SK-N-SH (cell line): ENCODE data around the gene PPA1. TPM values are rescaled to one million over a fixed set of nuclear protein-coding genes. Genes with fewer than 3 reads are reported as not detected.

Source experiments
- CTCF ChIA-PET: fragments of 300-600, 350-600 bp; formaldehyde crosslinking; extraction: SDS; loops from one replicate; lab custom pipeline; 2021; lab: Yijun Ruan, JAX
- POLR2A ChIA-PET: fragments of 350-600 bp; sonication (Branson Sonifier 250); formaldehyde crosslinking; extraction: SDS; loops from one replicate; lab custom pipeline; 2020; ENCODE audit warnings: antibody characterized with exemption, inconsistent platforms; lab: Yijun Ruan, JAX
- DNase-seq: peaks from one replicate; pipeline ENCODE4 v3.0.0; 2012
- H2AFZ ChIP-seq: fragments of 200-600 bp; sonication (generic); 2 replicates; pipeline ENCODE4 v1.8.1; 2016; ENCODE audit warnings: antibody characterized with exemption, mild to moderate bottlenecking, low read depth
- H3F3A ChIP-seq: fragments of 200-600 bp; sonication (generic); replicated peaks from 2 replicates; pipeline ENCODE3; 2016; ENCODE audit warnings: antibody characterized with exemption, mild to moderate bottlenecking; ENCODE audit not compliant: insufficient read depth
- H3K27ac ChIP-seq, 2 experiments: fragments of 200-500 bp in 1 of 2; fragments of 200-600 bp in 1 of 2; sonication (Bioruptor generic) in 1 of 2; sonication (generic), shearing (Covaris generic) in 1 of 2; 2 replicates each; pipeline versions ENCODE4 v1.5.1 to v1.6.1; 2014 to 2016; ENCODE audit warnings: low read depth in 2 of 2, inconsistent platforms in 1 of 2, low read length in 1 of 2, mild to moderate bottlenecking in 1 of 2, mixed read lengths in 1 of 2
- H3K27me3 ChIP-seq: fragments of 200-600 bp; sonication (generic), shearing (Covaris generic); 2 replicates; pipeline ENCODE4 v1.6.1; 2016; ENCODE audit warnings: mixed run types; ENCODE audit not compliant: insufficient read depth
- H3K36me3 ChIP-seq, 2 experiments: fragments of 200-500 bp in 1 of 2; fragments of 200-600 bp in 1 of 2; sonication (Bioruptor generic) in 1 of 2; sonication (generic) in 1 of 2; replicated peaks in 1 of 2; 2 replicates each; pipeline versions ENCODE3 to v1.5.1; 2014 to 2016; ENCODE audit warnings: low read length in 1 of 2, mild to moderate bottlenecking in 1 of 2; ENCODE audit not compliant: insufficient read depth in 2 of 2, control insufficient read depth in 1 of 2
- H3K4me1 ChIP-seq, 2 experiments: fragments of 200-500 bp in 1 of 2; fragments of 200-600 bp in 1 of 2; sonication (Bioruptor generic) in 1 of 2; sonication (generic), shearing (Covaris generic) in 1 of 2; 2 replicates each; pipeline versions ENCODE4 v1.5.1 to v1.6.1; 2014 to 2016; ENCODE audit warnings: low read depth in 1 of 2, low read length in 1 of 2, mixed run types in 1 of 2; ENCODE audit not compliant: insufficient read depth in 2 of 2, control insufficient read depth in 1 of 2
- H3K4me2 ChIP-seq: fragments of 200-600 bp; sonication (generic), shearing (Covaris generic); 2 replicates; pipeline ENCODE4 v1.6.1; 2017; ENCODE audit warnings: mixed run types
- H3K4me3 ChIP-seq, 2 experiments: fragments of 200-500 bp in 1 of 2; fragments of 200-600 bp in 1 of 2; sonication (Bioruptor generic) in 1 of 2; sonication (generic), shearing (Covaris generic) in 1 of 2; 2 replicates each; pipeline versions ENCODE4 v1.5.1 to v1.8.1; 2014 to 2016; ENCODE audit warnings: low read depth in 2 of 2, inconsistent platforms in 1 of 2, low read length in 1 of 2, mild to moderate bottlenecking in 1 of 2, mixed read lengths in 1 of 2, moderate library complexity in 1 of 2
- H3K79me2 ChIP-seq: fragments of 200-600 bp; sonication (generic); 2 replicates; pipeline ENCODE4 v1.8.1; 2017; ENCODE audit warnings: mild to moderate bottlenecking; ENCODE audit not compliant: insufficient read depth
- H3K9ac ChIP-seq: fragments of 200-600 bp; sonication (generic); 2 replicates; pipeline ENCODE4 v1.6.1; 2017; ENCODE audit warnings: mixed run types
- H3K9me2 ChIP-seq: fragments of 200-600 bp; sonication (generic); 2 replicates; pipeline ENCODE4 v1.6.1; 2017; ENCODE audit warnings: mixed run types
- H3K9me3 ChIP-seq: fragments of 200-600 bp; sonication (generic); 2 replicates; pipeline ENCODE4 v1.6.1; 2017; ENCODE audit warnings: mixed run types, mild to moderate bottlenecking, moderate library complexity
- H4K20me1 ChIP-seq: fragments of 200-600 bp; sonication (generic); 2 replicates; pipeline ENCODE4 v1.6.1; 2017; ENCODE audit warnings: mild to moderate bottlenecking, mixed run types; ENCODE audit not compliant: insufficient read depth
- CTCF ChIP-seq: fragments of 200-600 bp; sonication (generic); IDR thresholded peaks from 2 replicates; pipeline ENCODE4 v1.6.1; 2017; ENCODE audit warnings: antibody characterized with exemption, mild to moderate bottlenecking, moderate library complexity
- JUND ChIP-seq: IDR thresholded peaks from 2 replicates; pipeline ENCODE4 v1.4.0; 2012
- MEF2A ChIP-seq: IDR thresholded peaks from 2 replicates; pipeline ENCODE4 v1.4.0; 2012; ENCODE audit warnings: low read depth, borderline replicate concordance
- NFIC ChIP-seq: IDR thresholded peaks from 2 replicates; pipeline ENCODE4 v1.4.0; 2012; ENCODE audit warnings: borderline replicate concordance
- RAD21 ChIP-seq: IDR thresholded peaks from 2 replicates; pipeline ENCODE4 v1.6.1; 2012; ENCODE audit warnings: mild to moderate bottlenecking, low read length
- REST ChIP-seq: IDR thresholded peaks from 2 replicates; pipeline ENCODE4 v1.6.1; 2012; ENCODE audit warnings: mild to moderate bottlenecking, low read depth, low read length, moderate library complexity
- RXRA ChIP-seq: IDR thresholded peaks from 2 replicates; pipeline ENCODE4 v1.4.0; 2012; ENCODE audit warnings: low read depth, mild to moderate bottlenecking, borderline replicate concordance
- SMC3 ChIP-seq: IDR thresholded peaks from 2 replicates; pipeline ENCODE4 v1.6.1; 2012; ENCODE audit warnings: low read depth, low read length, improper control_type of control experiment
- TAF1 ChIP-seq: IDR thresholded peaks from 2 replicates; pipeline ENCODE4 v1.6.1; 2012; ENCODE audit warnings: low read depth, mild to moderate bottlenecking, low read length, moderate library complexity, borderline replicate concordance
- WGBS: methylation state at CpG from one replicate; pipeline ENCODE4 v1.1.6; 2017; ENCODE audit warnings: low lambda C conversion rate; 5-methylcytosine and 5-hydroxymethylcytosine counted together
- polyA plus RNA-seq, 3 experiments: library from polyadenylated mRNA; depleted of rRNA; stranded (reverse); fragments of >200 nt; gene quantifications; 2 replicates each; pipeline ENCODE4 v1.2.3, GENCODE V29; 2012
- TF ChIP-seq, protein P1 (sequence below): IDR thresholded peaks from 2 replicates; pipeline ENCODE4; 2012

PPA1 gene
- polyA plus RNA-seq, 1 of the 3 experiments (the other 2 are of a cell fraction) = 125 TPM

- POLR2A ChIA-PET = interaction anchor here (1.2 kb wide), 1 partner anchor 99 kb away, joined by 5 read pairs; no protein-coding TSS in a partner anchor
- peak; percentile 39 for DNase-seq
Observed at GRCh38 chr10:70265032-70265689, 31.9 kb upstream of the PPA1 start.

GRCh38 chr10:70260734-70261133 lies 27.5 kb upstream of the PPA1 start:
- Histone ChIP-seq H3K4me1 (no peaks in the 10 kb centered on the region), H3K4me3 (no peak overlapping the region), H3K27me3 (no peaks in the 10 kb centered on the region), H2AFZ (no peak overlapping the region), H3K79me2 (no peaks in the 10 kb centered on the region), H3K4me2 (no peak overlapping the region), H3K9ac (no peak overlapping the region), H3K36me3 (no peaks in the 10 kb centered on the region), H3K27ac (no peak overlapping the region), H4K20me1 (no peaks in the 10 kb centered on the region), H3K9me2 (no peaks in the 10 kb centered on the region), H3K9me3 (no peaks in the 10 kb centered on the region), H3F3A (no peaks in the 10 kb centered on the region)
- DNase-seq = no peak
- WGBS = 13% methylated on average over 2 of the region's 3 CpGs
- TF ChIP-seq, protein P1, sequence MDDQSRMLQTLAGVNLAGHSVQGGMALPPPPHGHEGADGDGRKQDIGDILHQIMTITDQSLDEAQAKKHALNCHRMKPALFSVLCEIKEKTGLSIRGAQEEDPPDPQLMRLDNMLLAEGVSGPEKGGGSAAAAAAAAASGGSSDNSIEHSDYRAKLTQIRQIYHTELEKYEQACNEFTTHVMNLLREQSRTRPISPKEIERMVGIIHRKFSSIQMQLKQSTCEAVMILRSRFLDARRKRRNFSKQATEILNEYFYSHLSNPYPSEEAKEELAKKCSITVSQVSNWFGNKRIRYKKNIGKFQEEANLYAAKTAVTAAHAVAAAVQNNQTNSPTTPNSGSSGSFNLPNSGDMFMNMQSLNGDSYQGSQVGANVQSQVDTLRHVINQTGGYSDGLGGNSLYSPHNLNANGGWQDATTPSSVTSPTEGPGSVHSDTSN = no peak
- TF ChIP-seq JUND (no peak), TAF1 (no peak), RXRA (no peak), REST (no peak), MEF2A (no peak), NFIC (no peak)
- POLR2A ChIA-PET = interaction anchor here (0.9 kb wide), 1 partner anchor 9 kb away, joined by 3 read pairs; no protein-coding TSS in a partner anchor
- CTCF ChIA-PET = interaction anchor here (1.0 to 2.0 kb wide), 5 partner anchors 9 to 104 kb away, joined by 3 to 8 read pairs (median 4); no protein-coding TSS in a partner anchor

More at GRCh38 chr10:70265032-70265689, 31.9 kb upstream of the PPA1 start:
- WGBS = 66% methylated on average over 8 of the region's 10 CpGs
- H3K9ac ChIP-seq = no peak overlapping the region
- peaks cover 5% of the 10 kb centered on the region for H3F3A ChIP-seq
- H3K36me3 ChIP-seq = no peaks in the 10 kb centered on the region
- peak overlapping the region; percentile 23; the same call in 1 of the 2 replicates for H2AFZ ChIP-seq
- H3K79me2 ChIP-seq = no peaks in the 10 kb centered on the region
- no peak overlapping the region for H3K27ac ChIP-seq
- no peaks in the 10 kb centered on the region for H4K20me1 ChIP-seq
- H3K4me2 ChIP-seq = no peak overlapping the region
- H3K27me3 ChIP-seq = no peaks in the 10 kb centered on the region
- CTCF ChIA-PET = interaction anchor here (0.5 to 3.5 kb wide), 14 partner anchors 8 to 290 kb away, joined by 3 to 25 read pairs (median 4); partner anchors contain the start of gene NPFFR1
- TF ChIP-seq RAD21 (peak; percentile 56), SMC3 (peak; percentile 26; the same call in 1 of the 2 replicates), CTCF (peak; percentile 24), JUND (no peak)
- TF ChIP-seq, all 33 proteins: peak for 3
- peaks cover 0 to 3% of the 10 kb centered on the region in 2 experiments; a peak in 1 of 4 replicates for H3K4me1 ChIP-seq
- H3K9me2 ChIP-seq = no peaks in the 10 kb centered on the region
- no peaks in the 10 kb centered on the region for H3K9me3 ChIP-seq
- no peak overlapping the region for H3K4me3 ChIP-seq
